ENCODE results near the gene FAM200A.
"Not testable (repeated sequence)": the region's sequence is repeated elsewhere in the genome, so short reads cannot be mapped to it uniquely, and the experiment has no call there.

Gene FAM200A

DNA sequence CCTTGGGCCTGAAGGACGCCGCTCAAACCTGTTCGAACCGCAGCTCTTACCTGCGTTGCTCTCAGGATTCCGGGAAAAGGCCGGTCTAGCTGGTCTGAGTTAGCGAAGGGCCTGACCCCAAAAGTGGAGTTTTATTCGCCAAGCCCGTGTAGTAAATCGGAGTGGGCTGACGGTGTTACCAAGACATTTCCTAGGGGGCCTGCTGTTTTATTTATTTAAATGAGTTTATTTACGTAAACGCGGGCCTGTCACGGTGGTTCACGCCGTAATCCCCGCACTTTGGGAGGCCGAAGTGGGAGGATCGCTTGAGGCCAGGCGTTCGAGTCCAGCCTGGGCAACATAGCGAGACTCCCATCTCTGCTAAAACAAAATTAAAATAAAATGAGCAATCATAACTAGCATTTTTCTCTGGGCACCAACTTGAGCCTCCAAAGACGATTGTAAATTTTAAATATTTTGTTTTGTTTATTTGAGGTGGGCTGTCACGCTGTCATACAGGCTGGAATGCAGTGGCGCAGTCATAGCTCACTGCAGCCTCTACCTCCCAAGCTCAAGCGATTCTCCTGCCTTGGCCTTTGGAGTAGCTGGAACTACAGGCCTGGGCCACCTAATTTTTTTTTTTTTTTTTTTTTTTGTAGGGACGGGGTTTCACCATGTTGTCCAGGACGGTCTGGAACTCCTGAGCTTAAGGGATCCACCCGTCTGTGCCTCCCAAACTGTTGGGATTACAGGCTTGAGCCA lies 7.4 kb upstream of the FAM200A start:
- DNase-seq (ENCODE audit: low read depth, low spot score): no peak

DNA sequence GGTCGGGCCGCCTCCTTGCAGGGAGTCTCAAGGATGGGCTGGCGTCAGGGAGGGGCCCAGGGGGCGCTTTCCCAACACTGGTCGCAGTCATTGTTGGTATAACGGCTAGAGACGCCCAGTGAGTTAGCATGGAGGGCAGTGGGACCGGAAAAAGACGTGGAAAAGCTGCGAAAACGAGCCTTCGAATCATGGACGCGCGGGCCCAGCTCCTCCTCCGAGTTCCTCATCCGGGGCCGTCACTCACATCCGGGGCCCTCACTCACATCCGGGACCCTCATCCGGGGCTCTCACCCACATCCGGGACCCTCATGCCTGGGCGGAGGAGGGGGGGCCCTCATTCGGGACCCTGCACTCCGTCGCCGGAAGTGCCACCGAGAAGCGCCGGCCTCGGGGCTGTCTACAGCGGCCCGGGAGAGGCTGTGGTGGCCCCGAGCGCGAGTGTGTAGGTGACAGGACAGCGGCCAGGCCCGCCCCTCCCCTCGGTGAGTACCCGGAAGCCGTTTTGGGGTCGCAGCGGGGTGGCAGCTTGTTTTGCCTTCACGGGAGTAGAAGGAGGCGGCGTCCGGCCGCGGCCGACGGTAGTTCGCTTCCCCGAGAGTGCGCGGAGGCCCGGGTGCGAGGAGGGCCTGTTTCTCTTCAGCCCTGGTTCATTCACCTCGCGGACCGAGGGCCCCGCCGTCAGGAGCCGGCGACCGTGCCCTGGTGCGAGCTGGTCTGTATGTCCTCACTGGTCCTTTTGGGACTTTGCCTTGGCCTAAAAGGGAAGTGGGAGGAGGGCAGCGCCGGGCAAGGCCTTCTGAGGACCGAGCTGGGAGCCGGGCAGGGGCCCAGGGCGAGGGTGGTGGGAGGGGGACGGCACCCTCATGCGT lies 6.6 kb upstream of the FAM200A start, which contains the start of gene ZNF655:
Gene ZNF655 (plus strand): TSS at position 337 of the 869 bp plus-strand sequence. CDS start 1,918 bp downstream, outside the sequence.
- peak; percentile 87 for DNase-seq (ENCODE audit: low read depth, low spot score)

DNA sequence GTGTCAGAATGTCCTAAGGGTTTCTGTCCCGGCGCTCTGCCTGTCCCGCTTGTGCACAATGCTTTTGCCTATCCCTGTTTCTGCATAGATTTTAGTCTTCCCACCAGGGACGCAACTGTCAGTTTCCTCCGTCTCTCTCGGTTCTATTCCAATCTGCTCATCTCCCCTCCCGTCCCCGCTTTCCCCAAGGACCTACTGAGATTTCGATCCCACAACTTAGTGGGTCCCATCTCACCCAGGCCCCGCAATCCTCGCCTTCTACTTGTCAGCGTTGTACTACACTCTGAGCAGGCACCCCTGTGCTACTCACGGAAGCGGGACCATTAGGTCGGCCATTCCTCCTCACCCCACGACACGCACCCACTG lies 6.0 kb upstream of the FAM200A start:
- no peak for DNase-seq (ENCODE audit: low read depth, low spot score)

DNA sequence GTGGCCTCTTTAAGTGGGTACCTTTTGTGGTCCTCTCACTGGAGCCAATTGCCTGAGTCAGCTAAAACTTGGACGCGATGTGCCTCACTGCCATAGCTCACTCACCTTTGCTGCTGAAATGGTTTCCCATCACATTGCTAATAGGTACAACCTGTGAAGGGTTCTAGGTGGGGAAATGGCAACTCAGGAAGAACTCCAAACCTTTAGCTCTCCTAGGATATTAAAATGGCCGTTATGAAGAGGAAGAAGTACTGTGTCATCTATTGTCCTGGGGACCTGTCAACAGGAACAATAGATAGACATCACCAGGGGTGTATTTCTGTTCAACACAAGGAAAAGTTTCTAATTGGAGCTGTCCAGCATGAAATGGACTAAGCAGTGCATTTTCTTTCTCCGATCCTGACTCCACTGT lies 5.3 kb upstream of the FAM200A start:
- no peak for DNase-seq (ENCODE audit: low read depth, low spot score)

DNA sequence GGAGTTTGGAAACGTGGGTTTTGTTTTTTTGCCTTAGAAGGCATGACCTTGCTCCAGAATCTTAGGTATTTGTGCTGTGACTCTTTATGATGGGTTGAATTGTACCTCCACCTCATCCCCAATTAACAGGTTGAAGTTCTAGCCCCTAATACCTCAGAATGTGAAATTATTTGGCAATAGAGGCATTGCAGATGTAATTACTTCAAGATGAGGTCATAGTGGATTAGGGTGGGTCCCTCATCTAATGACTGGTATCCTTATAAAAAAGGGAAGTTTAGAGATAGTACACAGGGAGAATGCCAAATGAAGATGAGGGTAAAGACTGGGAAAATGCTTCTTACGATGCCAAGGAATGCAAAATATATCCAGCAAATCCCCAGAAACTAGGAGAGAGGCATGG lies 3.0 kb upstream of the FAM200A start:
- DNase-seq (ENCODE audit: low read depth, low spot score): no peak

DNA sequence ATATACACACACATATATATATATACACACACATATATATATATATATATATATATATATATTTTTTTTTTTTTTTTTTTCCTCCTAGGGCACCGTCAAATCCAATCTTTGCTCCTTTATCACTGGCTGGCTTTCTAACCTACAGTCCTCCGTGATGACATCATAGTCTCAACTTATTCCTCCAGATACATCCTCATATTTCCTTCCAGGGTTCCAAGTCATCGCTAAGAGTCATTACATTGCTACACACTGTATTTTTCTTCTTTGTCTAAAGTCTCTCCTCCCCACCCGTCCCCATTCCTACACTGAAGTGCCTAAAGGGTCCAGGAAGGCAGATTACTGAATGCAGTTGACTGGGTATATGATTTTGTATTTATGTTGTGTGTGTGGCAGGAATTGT lies 1.1 kb upstream of the FAM200A start:
- no peak for DNase-seq (ENCODE audit: low read depth, low spot score)

DNA sequence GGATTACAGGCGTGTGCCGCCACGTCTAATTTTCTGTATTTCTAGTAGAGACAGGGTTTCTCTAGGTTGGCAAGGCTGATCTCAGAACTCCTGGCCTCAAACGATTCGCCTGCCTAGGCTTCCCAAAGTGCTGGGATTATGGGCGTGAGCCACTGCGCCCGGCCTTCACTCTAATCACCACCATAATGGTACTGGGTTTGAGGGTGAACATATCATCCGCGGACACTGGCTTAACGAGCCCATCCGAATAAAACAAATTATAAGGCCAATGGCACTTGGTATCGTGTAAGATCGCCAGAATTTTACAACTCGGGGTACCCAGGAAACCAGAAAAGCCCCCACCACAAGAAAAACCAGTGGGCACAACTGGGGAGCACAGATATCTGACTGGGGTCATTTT lies 580 bp downstream of the FAM200A start:
- DNase-seq (ENCODE audit: low read depth, low spot score): no peak

DNA sequence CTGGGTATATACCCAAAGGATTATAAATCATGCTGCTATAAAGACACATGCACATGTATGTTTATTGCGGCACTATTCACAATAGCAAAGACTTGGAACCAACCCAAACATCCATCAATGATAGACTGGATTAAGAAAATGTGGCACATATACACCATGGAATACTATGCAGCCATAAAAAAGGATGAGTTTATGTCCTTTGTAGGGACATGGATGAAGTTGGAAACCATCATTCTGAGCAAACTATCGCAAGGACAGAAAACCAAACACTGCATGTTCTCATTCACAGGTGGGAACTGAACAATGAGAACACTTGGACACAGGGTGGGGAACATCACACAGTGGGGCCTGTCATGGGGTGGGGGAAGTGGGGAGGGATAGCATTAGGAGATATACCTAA lies 2.4 kb downstream of the FAM200A start:
- DNase-seq (ENCODE audit: low read depth, low spot score): not testable (repeated sequence)

DNA sequence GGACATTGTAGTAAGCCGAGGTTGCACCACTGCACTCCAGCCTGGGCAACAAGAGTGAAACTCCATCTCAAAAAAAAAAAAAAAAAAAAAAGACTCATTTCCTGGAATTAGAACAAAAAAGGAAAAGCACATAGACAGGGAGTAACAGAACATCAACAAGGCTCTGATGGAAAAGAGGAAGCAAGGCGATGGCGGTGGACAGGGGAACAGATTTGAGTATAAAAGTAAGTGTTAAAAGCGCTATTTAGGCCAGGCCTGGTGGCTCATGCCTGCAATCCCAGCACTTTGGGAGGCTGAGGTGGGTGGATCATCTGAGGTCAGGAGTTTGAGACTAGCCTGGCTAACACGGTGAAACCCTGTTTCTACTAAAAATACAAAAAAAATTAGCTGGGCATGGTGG lies 6.6 kb downstream of the FAM200A start:
- not testable (repeated sequence) for DNase-seq (ENCODE audit: low read depth, low spot score)

DNA sequence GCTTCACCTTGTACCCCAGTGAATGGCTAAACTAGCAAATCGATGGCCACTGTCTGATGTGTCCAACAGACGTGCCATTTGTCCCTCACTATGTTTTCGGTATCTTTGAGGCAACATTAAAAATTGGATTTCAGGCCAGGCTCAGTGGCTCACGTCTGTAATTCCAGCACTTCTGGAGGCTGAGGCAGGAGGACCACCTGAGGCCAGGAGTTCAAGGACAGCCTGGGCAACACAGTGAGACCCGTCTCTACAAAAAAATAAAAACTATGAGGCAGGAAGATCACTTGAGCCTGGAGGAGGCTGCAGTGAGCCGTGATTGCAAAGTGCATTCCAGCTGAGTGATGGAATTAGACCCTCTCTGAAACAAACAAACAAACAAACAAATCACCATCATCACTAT lies 8.0 kb downstream of the FAM200A start:
- DNase-seq (ENCODE audit: low read depth, low spot score): no peak

DNA sequence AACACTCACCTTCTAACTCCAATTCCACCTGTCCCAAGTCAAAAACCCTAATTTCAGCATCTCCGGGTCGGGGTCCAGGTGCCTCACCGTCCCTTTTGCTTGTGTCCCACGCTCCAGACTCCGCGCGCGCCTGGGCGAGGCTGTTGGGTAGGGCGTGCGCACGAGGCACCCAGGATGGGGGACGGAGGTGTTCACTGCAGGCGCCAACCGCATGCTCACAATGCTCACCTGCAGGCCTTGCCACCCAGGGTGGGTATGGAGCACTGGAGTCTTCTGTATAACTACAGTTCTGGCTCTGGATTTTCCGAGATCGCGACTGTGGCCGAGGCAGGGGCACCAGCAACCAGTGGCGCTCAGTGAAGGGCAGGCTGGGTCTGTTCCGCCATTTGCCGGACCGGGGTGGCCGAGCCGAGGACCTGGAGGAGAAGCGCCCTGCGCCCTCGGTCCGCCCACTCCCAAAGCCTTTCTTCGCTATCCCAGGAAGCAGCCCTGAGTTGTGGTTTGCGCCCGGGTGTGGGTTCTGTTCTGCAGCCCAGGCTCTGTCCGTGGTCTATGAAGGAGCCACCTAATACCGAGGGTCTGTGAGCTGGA lies 8.7 kb downstream of the FAM200A start:
- no peak for DNase-seq (ENCODE audit: low read depth, low spot score)

DNA sequence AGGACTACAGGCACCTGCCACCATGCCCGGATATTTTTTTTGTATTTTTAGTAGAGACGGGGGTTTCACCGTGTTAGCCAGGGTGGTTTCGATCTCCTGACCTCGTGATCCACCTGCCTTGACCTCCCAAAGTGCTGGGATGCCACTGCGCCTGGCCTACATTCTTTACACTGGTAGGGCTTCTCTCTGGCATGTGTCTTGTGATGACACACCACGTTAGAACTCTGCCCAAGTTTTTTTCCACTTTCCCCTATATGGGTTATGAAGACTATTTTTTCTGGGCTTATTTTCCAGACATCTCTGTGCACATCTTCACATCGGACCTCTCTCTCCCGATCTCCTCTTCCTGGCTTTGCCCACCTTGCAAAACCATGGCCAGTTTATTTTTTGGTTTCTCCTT lies 10.7 kb downstream of the FAM200A start:
- no peak for DNase-seq (ENCODE audit: low read depth, low spot score)

DNA sequence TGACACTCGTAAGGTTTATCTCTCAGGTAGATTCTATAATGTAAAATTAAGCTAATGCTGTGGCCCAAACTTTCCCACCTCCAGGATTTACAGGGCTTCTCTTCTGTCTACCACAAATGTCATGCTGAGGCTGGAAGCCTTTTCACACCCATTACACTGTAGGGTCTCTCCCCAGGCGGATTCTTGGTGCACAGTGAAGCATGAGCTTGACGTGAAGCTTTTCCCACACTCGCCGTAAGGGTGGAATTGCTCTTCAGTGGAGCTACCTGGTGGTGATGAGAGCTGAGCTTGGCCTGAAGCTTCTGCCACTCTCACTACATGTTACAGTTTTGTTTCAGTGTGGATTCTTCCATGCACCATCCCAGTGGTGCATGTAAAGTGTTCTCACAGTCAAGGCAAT lies 11.4 kb downstream of the FAM200A start:
- no peak for DNase-seq (ENCODE audit: low read depth, low spot score)

DNA sequence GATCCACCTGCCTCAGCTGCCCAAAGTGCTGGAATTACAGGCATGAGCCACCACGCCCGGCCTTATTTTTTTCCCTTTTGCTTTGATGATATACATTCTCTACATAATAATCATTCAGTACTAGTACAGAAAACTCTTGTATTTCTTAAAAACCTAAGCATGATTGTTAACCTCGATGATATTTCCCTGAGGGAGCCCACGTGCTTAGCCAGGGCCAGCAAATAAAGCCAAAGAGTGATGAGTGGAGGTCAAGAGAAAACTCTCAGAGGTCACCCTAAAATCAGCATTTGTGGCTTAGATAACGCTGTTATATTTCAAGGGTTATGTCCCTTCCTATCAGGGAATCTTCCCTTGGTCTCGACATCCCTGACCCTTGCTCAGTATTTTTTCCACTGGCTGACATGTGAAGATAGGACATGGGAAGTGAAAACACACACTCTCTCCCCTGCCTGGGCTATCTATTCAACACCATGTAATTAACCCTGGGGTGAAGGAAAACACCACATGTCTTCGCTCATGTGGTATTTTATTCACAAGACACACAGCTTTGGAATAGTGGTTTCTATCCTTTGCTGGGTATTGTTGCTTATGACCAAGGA lies 12.6 kb downstream of the FAM200A start:
- DNase-seq (ENCODE audit: low read depth, low spot score): no peak

DNA sequence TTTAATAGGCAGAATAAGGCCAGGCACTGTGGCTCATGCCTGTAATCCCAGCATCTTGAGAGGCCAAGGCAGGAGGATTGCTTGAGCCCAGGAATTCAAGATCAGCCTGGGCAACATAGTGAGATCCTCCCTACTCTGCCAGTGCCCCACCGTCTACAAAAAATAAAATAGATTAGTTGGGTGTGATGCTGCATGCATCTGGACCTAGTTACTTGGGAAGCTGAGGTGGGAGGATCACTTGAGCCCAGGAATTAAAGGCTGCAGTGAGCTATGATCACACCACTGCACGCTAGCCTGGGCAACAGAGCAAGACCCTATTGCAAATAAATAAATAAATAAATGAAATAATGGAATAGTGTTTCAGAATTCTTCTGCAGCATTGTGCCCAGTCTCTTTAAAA lies 16.2 kb downstream of the FAM200A start:
- DNase-seq (ENCODE audit: low read depth, low spot score): no peak

DNA sequence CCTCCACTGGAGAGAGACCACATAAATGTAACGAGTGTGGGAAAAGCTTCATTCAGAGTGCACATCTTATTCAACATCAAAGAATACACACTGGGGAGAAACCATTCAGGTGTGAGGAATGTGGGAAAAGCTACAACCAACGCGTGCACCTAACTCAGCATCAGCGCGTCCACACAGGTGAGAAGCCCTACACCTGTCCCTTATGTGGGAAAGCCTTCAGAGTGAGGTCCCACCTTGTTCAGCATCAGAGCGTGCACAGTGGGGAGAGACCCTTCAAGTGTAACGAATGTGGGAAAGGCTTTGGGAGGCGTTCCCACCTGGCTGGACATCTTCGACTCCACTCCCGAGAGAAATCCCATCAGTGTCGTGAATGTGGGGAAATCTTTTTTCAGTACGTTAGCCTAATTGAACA lies 20.6 kb downstream of the FAM200A start:
- no peak for DNase-seq (ENCODE audit: low read depth, low spot score)

DNA sequence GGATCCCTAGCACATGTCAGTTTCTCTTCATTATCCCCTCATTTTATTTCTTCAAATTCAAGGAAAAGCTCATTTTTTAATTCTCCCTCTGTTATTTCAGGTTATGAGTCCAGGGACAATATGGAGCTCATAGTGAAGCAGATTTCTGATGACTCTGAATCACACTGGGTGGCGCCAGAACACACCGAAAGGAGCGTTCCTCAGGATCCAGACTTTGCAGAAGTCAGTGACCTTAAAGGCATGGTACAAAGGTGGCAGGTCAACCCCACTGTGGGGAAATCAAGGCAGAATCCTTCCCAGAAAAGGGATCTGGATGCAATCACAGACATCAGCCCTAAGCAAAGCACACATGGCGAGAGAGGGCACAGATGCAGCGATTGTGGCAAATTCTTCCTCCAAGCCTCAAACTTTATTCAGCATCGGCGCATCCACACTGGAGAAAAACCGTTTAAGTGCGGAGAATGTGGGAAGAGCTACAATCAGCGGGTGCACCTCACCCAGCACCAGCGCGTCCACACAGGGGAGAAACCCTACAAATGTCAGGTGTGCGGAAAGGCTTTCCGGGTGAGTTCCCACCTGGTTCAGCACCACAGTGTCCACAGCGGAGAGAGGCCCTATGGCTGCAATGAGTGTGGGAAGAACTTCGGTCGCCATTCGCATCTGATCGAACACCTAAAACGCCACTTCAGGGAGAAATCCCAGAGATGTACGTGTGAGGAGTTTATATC lies 26.0 kb downstream of the FAM200A start:
- no peak for DNase-seq (ENCODE audit: low read depth, low spot score)

DNA sequence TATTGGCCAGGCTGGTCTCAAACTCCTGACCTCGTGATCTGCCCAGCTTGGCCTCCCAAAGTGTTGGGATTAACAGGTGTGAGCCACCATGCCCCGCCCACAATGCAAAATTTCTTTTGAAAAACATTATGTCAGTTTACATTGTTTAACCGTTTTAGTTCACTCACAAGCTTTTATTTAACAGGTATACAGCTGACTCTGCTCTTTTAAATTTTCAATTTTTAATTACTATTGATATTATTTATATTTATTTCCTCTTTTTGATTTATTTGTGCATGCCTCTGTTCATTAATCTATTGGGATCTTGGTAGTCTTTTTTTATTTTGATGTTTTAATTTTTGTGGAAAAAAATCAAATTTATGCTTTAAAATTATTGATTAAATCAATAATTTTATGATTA lies 30.5 kb downstream of the FAM200A start:
- no peak for DNase-seq (ENCODE audit: low read depth, low spot score)

DNA sequence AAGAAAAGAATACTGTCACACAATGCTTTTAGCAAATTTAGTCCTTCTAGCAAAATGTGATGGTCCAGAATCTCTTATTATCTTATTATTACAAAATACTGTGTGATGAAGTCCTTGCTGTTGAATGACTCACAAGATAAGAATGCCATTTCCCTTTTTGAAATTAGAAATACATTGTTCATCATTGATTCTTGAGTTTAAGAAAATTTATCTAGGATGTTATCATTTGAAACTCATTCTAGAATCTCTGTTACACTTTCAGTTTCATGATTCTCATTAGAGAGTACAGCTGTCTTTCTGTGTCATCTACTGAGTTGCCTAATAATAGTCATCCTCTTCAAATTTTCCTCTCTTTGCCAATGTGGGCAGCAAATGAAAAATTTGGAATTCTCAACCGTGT lies 37.9 kb downstream of the FAM200A start:
- DNase-seq (ENCODE audit: low read depth, low spot score): no peak

DNA sequence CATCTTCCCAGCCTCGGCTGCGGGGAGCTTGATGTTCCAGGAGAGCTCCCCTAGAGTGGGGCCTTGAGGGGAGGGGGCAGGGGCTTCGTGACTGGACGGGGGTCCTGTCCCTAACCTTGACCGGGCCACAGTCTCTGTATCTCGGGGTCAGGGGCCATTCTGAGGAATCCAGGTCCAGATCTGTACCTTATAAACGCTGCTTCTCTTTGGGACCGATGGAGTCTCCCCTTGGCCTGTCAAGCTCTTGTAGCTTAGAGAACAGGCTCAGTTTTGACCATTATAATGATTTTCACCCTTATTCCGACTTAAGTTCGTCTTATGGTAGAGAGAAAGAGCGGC lies 46.6 kb downstream of the FAM200A start:
- no peak for DNase-seq (ENCODE audit: low read depth, low spot score)

DNA sequence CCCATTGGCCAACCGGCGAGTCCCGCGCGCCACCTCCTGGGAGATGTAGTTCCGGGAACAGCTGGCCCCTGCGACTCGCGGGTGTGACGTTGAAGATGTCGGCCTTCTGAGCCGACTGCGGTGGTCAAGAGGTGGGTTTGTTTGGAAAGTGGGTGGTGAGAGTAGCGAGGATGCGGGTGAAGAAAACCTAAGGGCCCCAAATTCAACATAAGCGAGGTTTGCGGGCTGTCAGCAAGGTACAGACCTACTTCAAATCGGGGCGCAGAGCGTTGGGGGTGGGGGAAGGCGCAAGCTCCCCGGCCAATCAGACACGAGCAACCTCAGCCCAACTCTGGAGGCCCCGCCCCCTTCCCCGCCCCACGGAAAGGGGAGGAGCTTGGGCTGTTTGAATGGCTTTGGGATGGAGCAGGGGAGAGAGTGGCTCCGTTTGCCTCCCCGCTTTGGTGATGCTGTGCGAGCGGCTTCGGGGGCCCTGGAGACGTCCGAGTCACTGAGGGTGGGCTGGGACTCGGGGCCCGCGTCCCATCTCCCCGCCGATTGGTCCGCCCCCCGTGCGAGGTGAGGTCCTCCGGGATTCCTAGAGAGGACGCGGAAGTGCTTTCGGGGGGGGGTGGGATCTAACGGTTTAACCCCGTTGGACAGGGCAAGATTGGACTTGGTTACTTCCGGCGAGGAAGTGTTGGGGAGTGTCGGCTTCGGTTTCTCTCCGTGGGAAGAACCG lies 47.2 kb downstream of the FAM200A start, which contains the start of gene ZKSCAN5:
Gene ZKSCAN5 (plus strand): TSS at position 60 of the 721 bp plus-strand sequence. CDS start 1,383 bp downstream, outside the sequence.
- DNase-seq (ENCODE audit: low read depth, low spot score): peak; percentile 91

Measured in activated naive CD8-positive, alpha-beta T cell treated with anti-CD3 and anti-CD28 coated beads, Interleukin-2, amount 50 U/mL, for 16 hours (primary cell).